ENCODE results near the gene CDCA8.
"Not testable (repeated sequence)": the region's sequence is repeated elsewhere in the genome, so short reads cannot be mapped to it uniquely, and the experiment has no call there.

GRCh38 chr1:37737975-37738374, 45.7 kb downstream of the CDCA8 start:
- TF ChIP-seq CTCF, POLR2A (IDR thresholded peaks at IDR 0.05): not testable (repeated sequence)

Data from uterus (tissue), 2 donors.